ENCODE measurements around the gene FAM174B. TPM values are rescaled to one million over a fixed set of nuclear protein-coding genes. Genes with fewer than 3 reads are reported as not detected.

The FAM174B gene
- total RNA-seq, 1 donor from 2014 or later = 0.53 TPM

Other genes starting within 250 kb of the FAM174B start
- gene CHD2, start 244.5 kb upstream of the FAM174B start, total RNA-seq = 65.6 and 104 TPM in 2 replicates

Measured in bronchial epithelial cell (primary cell).